OCI-LY7 (cell line): Measurements from ENCODE around the gene MCAT.
A peak's percentile ranks its signal among the peaks of the same experiment; 100 is the strongest.

Source experiments
- EZH2phosphoT487 ChIP-seq: fragments of 200-600 bp; sonication (generic); IDR thresholded peaks from 2 replicates; pipeline ENCODE4 v1.6.1; 2018; ENCODE audit warnings: low read depth, borderline replicate concordance, mild to moderate bottlenecking, mixed run types, antibody characterized with exemption, low read length, moderate library complexity, mixed read lengths
- TF ChIP-seq, protein P1 (sequence below): fragments of 200-600 bp; sonication (generic); conservative IDR thresholded peaks from 2 replicates; pipeline ENCODE4 v1.5.1; 2014; ENCODE audit warnings: mild to moderate bottlenecking, antibody characterized with exemption, low read length, moderate library complexity, mixed read lengths

GRCh38 chr22:43110927-43111623 lies 32.1 kb downstream of the MCAT start:
- TF ChIP-seq, protein P1, sequence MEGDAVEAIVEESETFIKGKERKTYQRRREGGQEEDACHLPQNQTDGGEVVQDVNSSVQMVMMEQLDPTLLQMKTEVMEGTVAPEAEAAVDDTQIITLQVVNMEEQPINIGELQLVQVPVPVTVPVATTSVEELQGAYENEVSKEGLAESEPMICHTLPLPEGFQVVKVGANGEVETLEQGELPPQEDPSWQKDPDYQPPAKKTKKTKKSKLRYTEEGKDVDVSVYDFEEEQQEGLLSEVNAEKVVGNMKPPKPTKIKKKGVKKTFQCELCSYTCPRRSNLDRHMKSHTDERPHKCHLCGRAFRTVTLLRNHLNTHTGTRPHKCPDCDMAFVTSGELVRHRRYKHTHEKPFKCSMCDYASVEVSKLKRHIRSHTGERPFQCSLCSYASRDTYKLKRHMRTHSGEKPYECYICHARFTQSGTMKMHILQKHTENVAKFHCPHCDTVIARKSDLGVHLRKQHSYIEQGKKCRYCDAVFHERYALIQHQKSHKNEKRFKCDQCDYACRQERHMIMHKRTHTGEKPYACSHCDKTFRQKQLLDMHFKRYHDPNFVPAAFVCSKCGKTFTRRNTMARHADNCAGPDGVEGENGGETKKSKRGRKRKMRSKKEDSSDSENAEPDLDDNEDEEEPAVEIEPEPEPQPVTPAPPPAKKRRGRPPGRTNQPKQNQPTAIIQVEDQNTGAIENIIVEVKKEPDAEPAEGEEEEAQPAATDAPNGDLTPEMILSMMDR = peak; percentile 50; the same call in 1 of the 2 replicates
- TF ChIP-seq EZH2phosphoT487 = no peak
